GM23248 (cell line): Measurements from ENCODE around the gene NKX1-2.

Experiments
- EZH2 ChIP-seq: fragments of 200-600 bp; sonication (generic); IDR thresholded peaks from 2 replicates; pipeline ENCODE4 v1.6.1; 2018; ENCODE audit warnings: antibody characterized with exemption, mild to moderate bottlenecking; ENCODE audit not compliant: insufficient read depth, poor library complexity, severe bottlenecking
- EZH2phosphoT487 ChIP-seq: fragments of 200-600 bp; sonication (generic); IDR thresholded peaks from 2 replicates; pipeline ENCODE4 v1.6.1; 2018; ENCODE audit warnings: antibody characterized with exemption, moderate library complexity, mild to moderate bottlenecking, low read depth; ENCODE audit not compliant: insufficient read depth

DNA sequence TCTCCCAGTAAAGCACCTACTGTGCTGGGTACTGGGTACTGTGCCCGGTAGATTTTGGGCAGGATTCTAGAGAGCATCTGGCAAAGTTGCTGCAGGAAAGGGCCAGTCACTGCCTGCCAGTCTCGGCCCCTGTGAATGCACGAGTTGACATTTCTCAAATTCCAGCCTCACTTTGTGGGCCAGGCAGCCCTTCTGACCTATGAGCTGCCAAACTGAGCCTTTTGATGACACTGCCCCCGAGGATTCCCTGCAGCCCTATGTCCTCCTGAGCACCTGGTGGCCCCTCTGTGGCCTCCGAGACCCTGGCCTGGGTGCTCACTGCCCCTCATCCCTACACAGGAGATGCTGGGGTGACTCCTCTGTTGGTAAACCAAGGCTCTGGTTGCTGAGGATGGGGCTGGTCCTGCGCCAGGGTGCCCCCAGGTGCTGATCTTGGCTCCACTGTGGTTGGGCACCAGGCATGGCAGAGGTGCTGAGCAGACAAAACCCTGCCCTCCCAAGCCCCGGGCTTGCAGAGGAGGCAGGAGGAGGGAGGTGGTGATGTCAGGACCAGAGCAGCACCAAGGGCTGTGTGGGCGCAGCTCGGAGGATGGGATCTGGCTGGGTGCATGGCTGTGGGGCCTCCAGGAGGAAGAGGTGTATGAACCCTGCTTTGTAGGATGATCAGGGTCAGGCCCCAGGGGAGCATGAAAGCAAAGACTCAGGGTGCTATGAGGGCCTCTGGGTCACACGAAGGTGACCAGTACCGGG, 28.0 kb upstream of the NKX1-2 start:
- no peak for TF ChIP-seq EZH2phosphoT487
- no peak for TF ChIP-seq EZH2
